ENCODE data around the gene KMO.

DNA sequence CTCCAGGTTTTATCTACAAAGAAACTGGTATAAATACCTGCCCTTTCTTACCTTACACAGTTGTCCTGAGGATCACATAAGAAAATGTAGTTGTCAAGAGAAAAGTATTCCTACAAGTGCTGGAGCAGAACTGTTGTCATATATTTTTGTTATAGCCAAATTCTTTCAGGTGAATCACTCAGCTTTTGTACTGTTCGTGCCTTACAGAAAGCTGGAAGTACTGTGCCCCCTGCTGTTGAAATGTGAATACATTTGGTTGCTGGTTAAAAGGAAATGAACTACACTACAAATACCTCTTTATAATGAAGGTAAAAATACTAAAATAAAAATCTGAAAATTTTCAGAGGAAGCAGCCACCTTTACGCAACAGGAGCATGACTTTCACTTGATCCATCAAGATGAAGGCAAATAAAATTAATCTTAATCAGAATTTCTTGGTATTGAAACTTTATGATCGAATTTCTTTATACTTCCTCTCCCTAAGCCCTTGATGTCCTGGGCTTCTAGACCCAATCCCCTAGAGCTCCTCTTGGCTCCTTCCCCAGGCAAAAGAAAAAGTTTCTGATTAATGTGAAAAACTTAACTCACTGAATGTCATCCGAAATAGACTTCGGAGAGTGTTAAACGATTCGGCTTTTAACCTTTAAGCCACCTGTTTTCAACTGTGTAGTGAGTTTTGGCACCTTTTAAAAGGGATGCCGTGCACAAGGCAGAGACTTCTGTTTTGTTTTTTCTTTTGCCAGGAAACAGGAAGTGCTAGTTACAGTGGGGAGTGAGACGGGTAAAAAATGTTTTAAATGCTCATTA is 95.5 kb downstream of the KMO start:
- TF ChIP-seq MXD4 (CRISPR knock-in tag; IDR thresholded peaks at IDR 0.05; ENCODE audit: borderline replicate concordance): no peak
- TF ChIP-seq, protein P1, sequence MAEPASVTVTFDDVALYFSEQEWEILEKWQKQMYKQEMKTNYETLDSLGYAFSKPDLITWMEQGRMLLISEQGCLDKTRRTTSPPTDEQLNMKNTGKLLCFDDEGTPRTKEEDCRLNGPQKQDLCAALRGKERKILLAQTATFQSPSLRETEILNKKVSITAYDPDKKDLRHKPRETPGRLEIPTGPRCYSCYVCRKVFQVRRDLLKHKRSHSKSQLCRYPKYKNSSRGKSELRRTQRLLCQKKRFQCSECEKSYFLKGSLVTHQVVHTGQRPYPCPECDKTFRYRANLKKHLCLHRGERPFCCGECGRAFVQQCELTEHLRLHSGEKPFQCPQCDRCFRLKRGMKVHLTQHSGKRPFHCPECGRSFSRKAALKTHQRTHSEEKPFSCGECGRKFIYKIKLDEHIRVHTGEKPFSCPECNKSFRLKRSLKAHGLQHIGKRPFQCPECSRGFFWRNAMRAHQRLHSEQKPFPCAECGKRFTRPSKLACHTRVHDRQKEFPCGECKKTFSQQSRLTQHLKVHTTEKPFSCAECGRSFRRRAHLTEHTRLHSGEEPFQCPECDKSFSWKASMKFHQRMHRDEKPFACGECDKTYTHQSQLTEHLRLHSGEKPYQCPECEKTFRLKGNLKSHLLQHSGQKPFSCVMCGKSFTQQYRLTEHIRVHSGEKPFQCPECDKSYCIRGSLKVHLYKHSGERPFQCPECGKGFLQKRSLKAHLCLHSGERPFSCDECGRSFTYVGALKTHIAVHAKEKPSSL (CRISPR knock-in tag; conservative IDR thresholded peaks at IDR 0.05): no peak
- TF ChIP-seq, protein P2, sequence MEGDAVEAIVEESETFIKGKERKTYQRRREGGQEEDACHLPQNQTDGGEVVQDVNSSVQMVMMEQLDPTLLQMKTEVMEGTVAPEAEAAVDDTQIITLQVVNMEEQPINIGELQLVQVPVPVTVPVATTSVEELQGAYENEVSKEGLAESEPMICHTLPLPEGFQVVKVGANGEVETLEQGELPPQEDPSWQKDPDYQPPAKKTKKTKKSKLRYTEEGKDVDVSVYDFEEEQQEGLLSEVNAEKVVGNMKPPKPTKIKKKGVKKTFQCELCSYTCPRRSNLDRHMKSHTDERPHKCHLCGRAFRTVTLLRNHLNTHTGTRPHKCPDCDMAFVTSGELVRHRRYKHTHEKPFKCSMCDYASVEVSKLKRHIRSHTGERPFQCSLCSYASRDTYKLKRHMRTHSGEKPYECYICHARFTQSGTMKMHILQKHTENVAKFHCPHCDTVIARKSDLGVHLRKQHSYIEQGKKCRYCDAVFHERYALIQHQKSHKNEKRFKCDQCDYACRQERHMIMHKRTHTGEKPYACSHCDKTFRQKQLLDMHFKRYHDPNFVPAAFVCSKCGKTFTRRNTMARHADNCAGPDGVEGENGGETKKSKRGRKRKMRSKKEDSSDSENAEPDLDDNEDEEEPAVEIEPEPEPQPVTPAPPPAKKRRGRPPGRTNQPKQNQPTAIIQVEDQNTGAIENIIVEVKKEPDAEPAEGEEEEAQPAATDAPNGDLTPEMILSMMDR (IDR thresholded peaks at IDR 0.05): no peak
- TF ChIP-seq, protein P3, sequence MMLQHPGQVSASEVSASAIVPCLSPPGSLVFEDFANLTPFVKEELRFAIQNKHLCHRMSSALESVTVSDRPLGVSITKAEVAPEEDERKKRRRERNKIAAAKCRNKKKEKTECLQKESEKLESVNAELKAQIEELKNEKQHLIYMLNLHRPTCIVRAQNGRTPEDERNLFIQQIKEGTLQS (CRISPR knock-in tag; conservative IDR thresholded peaks at IDR 0.05): no peak
- TF ChIP-seq RELA (CRISPR knock-in tag; IDR thresholded peaks at IDR 0.05; ENCODE audit: borderline replicate concordance): no peak

All from WTC11 (cell line).